ENCODE measurements around the gene BHLHE41.

- TF ChIP-seq SMC3 (conservative IDR thresholded peaks at IDR 0.05; ENCODE audit: poor library complexity) = no peak
- no peak for TF ChIP-seq CTCF (IDR thresholded peaks at IDR 0.05; ENCODE audit: poor library complexity, severe bottlenecking)
- no peak for TF ChIP-seq MXI1 (conservative IDR thresholded peaks at IDR 0.05; ENCODE audit: poor library complexity, severe bottlenecking)
Observed at GRCh38 chr12:26172946-26173552, 48.2 kb upstream of the BHLHE41 start.

All from neural cell (in vitro differentiated cells).